ENCODE data around the gene GUK1. TPM values are rescaled to one million over a fixed set of nuclear protein-coding genes. Genes with fewer than 3 reads are reported as not detected.
"Not testable (repeated sequence)": the region's sequence is repeated elsewhere in the genome, so short reads cannot be mapped to it uniquely, and the experiment has no call there.

GUK1 gene
- total RNA-seq, 1 donor from 2014 or later = 136 TPM

GRCh38 chr1:228110556-228110955, 29.5 kb upstream of the GUK1 start:
- Mint-ChIP-seq H3K27me3 (ENCODE audit: low read depth) (no peaks in the 10 kb centered on the region), H3K9me3 (no peaks in the 10 kb centered on the region), H3K4me3 (peak overlapping the region; percentile 91), H3K4me1 (peaks cover 24% of the 10 kb centered on the region), H3K36me3 (no peaks in the 10 kb centered on the region), H3K27ac (peak overlapping the region; percentile 99)
- no peak for DNase-seq (ENCODE audit: low spot score in 2 of 2, unreplicated experiment in 2 of 2)
- no peak for TF ChIP-seq CTCF (IDR thresholded peaks at IDR 0.05; ENCODE audit: unreplicated experiment)

DNA sequence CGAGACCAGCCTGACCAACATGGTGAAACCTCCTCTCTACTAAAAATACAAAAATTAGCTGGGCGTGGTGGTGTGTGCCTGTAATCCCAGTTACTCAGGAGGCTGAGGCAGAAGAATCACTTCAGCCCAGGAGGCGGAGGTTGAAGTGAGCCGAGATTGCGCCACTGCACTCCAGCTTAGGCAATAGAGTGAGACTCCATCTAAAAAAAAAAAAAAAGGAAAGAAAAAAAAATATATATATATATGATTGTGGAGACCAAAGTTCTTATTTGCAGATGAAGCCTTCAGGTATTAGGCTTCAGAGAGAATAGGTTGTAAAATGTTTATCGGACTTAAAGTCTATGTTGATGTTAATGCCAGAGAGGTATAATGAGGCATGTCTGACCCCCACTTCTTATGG, 28.8 kb upstream of the GUK1 start:
- not testable (repeated sequence) for DNase-seq (ENCODE audit: low spot score in 2 of 2, unreplicated experiment in 2 of 2)

DNA sequence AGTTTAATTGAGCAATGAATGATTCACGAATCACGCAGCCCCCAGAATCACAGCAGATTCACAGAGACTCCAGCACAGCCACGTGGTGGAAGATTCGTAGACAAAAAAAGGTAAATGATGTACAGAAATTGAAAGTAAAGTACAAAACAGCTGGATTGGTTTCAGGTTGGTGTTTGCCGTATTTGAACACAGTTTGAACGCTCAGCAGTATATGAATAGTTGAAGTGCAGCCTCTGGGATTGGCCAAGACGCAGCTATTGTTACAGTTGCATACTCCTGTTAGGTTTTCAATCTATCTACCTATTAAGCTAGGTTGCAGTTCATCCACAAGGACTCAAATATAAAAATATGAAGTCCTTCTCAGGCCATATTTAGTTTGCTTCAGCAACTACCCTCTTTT, 27.9 kb upstream of the GUK1 start:
- H3K27me3 Mint-ChIP-seq (ENCODE audit: low read depth) = no peaks in the 10 kb centered on the region
- H3K4me3 Mint-ChIP-seq = no peak overlapping the region
- peaks cover 2% of the 10 kb centered on the region for H3K36me3 Mint-ChIP-seq
- H3K4me1 Mint-ChIP-seq = peaks cover 24% of the 10 kb centered on the region
- H3K27ac Mint-ChIP-seq = no peak overlapping the region
- TF ChIP-seq CTCF (IDR thresholded peaks at IDR 0.05; ENCODE audit: unreplicated experiment) = no peak
- DNase-seq (ENCODE audit: low spot score in 2 of 2, unreplicated experiment in 2 of 2) = no peak
- H3K9me3 Mint-ChIP-seq = no peaks in the 10 kb centered on the region

More for the DNA sequence above, 28.8 kb upstream of the GUK1 start:
- H3K4me3 Mint-ChIP-seq; H3K36me3 Mint-ChIP-seq; H3K9me3 Mint-ChIP-seq; H3K27me3 Mint-ChIP-seq (ENCODE audit: low read depth): not testable (repeated sequence)
- H3K27ac Mint-ChIP-seq = peak overlapping the region; percentile 99
- H3K4me1 Mint-ChIP-seq = peaks cover 24% of the 10 kb centered on the region

DNA sequence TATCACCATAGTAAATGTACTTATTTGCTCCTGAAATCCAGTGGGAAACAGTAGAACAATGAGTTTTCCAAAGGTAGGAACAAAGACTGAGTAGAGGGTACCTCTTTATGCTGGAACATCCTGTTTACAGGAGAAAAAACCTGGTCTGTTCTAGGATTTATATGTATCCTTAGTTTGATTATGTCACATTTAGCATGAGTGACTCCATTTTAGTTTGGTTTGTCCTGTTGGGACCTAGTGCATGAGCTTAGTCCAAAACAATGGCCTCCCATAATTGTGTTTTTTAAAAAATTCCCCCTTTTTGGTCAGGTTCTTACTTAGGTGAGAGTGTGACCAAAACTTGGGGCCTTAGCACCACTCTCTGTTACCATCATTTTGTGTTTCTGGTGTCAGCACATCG, 27.5 kb upstream of the GUK1 start:
- H3K27ac Mint-ChIP-seq = no peak overlapping the region
- no peak for TF ChIP-seq CTCF (IDR thresholded peaks at IDR 0.05; ENCODE audit: unreplicated experiment)
- peaks cover 4% of the 10 kb centered on the region for H3K36me3 Mint-ChIP-seq
- no peaks in the 10 kb centered on the region for H3K27me3 Mint-ChIP-seq (ENCODE audit: low read depth)
- DNase-seq (ENCODE audit: low spot score in 2 of 2, unreplicated experiment in 2 of 2) = no peak
- peaks cover 2% of the 10 kb centered on the region for H3K9me3 Mint-ChIP-seq
- H3K4me3 Mint-ChIP-seq = no peak overlapping the region
- peaks cover 24% of the 10 kb centered on the region for H3K4me1 Mint-ChIP-seq

- Mint-ChIP-seq H3K9me3 (peaks cover 13% of the 10 kb centered on the region), H3K4me3 (no peak overlapping the region), H3K27ac (no peak overlapping the region), H3K4me1 (peaks cover 10% of the 10 kb centered on the region), H3K27me3 (ENCODE audit: low read depth) (no peaks in the 10 kb centered on the region), H3K36me3 (peaks cover 7% of the 10 kb centered on the region)
- no peak for DNase-seq (ENCODE audit: low spot score in 2 of 2, unreplicated experiment in 2 of 2)
- no peak for TF ChIP-seq CTCF (IDR thresholded peaks at IDR 0.05; ENCODE audit: unreplicated experiment)
Observed at GRCh38 chr1:228114827-228115226, 25.3 kb upstream of the GUK1 start.

DNA sequence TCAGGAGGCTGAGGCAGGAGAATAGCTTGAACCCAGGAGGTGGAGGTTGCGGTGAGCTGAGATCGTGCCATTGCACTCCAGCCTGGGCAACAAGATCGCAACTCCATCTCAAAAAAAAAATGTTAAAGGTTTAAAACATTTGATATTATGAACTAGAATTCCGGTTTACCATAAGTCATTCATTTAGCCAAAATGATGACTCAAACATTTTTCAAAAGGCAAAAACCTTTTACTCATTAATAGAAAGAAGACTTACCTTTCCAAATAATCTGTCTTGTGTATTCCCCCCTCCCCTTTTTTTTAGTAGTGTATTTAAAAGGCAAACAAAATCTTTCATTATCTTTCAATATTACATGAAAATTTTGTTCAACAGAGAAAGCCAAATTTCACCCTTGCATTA, 22.7 kb upstream of the GUK1 start:
- Mint-ChIP-seq H3K36me3 (peaks cover 7% of the 10 kb centered on the region), H3K27ac (no peak overlapping the region), H3K4me1 (no peaks in the 10 kb centered on the region), H3K27me3 (ENCODE audit: low read depth) (peaks cover 2% of the 10 kb centered on the region), H3K4me3 (no peak overlapping the region), H3K9me3 (peaks cover 15% of the 10 kb centered on the region)
- DNase-seq (ENCODE audit: low spot score in 2 of 2, unreplicated experiment in 2 of 2) = no peak
- TF ChIP-seq CTCF (IDR thresholded peaks at IDR 0.05; ENCODE audit: unreplicated experiment) = no peak
